HG02571 (cell line): ENCODE results near the gene TAB3.
"Not testable (repeated sequence)": the region's sequence is repeated elsewhere in the genome, so short reads cannot be mapped to it uniquely, and the experiment has no call there.

Source experiments
- ATAC-seq: cut with Tn5 transposase; IDR thresholded peaks from one replicate; pipeline ENCODE4 v1.9.1; 2021; ENCODE audit warnings: mild to moderate bottlenecking, moderate library complexity; ENCODE audit not compliant: unreplicated experiment

Gene TAB3

DNA sequence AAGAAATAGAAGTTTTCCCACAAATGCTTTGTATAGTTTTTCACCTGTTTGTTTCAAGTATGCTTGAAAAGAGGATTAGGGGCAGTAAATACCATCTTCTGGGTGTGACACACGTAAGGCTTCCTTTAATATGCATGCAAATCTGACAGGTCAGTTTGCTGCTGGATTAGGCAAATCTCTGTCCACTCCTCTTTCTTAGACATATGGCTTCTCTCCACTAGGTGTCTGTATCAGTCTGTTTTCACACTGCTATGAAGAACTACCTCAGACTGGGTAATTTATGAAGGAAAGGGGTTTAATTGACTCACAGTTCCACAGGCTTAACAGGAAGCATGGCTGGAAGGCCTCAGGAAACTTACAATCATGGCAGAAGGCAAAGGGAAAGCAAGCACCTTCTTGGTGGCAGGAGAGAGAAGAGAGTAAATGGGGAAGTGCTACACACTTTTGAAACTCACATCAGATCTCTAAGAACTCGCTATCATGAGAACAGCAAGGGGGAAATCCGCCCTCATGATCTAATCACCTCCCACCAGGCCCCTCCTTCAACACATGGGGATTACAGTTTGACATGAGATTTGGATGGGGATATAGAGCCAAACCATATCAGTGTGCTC is 66.9 kb downstream of the TAB3 start:
- peak; percentile 82 for ATAC-seq

- ATAC-seq = no peak
Observed at GRCh38 chrX:30821116-30821515, 67.9 kb downstream of the TAB3 start.

DNA sequence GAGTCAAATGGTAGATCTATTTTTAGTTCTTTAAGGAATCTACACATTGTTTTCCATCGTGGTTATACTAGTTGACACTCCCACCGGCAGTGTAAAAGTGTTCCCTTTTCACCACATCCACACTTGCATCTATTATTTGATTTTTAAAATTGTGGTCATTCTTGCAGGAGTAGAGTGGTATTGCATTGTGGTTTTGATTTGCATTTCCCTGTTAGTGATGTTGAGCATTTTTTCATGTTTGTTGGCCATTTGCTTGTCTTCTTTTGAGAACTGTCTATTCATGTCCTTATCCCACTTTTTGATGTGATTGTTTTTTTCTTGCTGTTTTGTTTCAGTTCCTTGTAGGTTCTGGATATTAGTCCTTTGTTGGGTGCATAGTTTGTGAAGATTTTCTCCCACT is 70.0 kb downstream of the TAB3 start:
- no peak for ATAC-seq

- ATAC-seq = no peak
Observed at GRCh38 chrX:30816079-30816478, 73.0 kb downstream of the TAB3 start.

- no peak for ATAC-seq
Observed at GRCh38 chrX:30814978-30815377, 74.1 kb downstream of the TAB3 start.

- peak; percentile 84 for ATAC-seq
Observed at GRCh38 chrX:30812326-30812725, 76.7 kb downstream of the TAB3 start.

DNA sequence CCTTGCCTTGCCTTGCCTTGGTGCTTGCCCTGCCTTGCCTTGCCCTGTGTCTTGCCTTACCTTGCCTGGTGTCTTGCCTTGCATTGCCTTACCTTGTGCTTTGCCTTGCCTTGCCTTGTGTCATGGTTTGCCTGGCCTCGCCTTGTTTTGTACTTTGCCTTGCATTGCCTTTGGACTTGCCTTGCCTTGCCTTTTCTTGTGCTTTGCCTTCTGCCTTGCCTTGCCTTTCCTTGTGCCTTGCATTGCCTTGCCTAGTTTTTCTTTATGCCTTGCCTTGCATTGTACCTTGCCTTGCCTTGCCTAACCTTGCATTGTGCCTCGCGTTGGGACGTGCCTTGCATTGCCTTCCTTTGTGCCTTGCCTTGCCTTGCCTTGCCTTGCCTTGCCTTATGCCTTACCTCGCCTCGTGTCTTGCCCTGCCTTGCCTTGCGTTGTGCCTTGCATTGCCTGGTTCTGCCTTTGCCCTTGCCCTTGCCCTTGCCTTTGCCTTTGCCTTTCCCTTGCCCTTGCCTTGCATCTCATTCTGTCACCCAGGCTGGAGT is 82.8 kb downstream of the TAB3 start:
- no peak for ATAC-seq

- ATAC-seq = no peak
Observed at GRCh38 chrX:30804462-30804861, 84.6 kb downstream of the TAB3 start.

GRCh38 chrX:30800901-30801300 is 88.2 kb downstream of the TAB3 start:
- ATAC-seq = no peak

- no peak for ATAC-seq
Observed at GRCh38 chrX:30799327-30799726, 89.7 kb downstream of the TAB3 start.

GRCh38 chrX:30798810-30799209 is 90.2 kb downstream of the TAB3 start:
- ATAC-seq = no peak

DNA sequence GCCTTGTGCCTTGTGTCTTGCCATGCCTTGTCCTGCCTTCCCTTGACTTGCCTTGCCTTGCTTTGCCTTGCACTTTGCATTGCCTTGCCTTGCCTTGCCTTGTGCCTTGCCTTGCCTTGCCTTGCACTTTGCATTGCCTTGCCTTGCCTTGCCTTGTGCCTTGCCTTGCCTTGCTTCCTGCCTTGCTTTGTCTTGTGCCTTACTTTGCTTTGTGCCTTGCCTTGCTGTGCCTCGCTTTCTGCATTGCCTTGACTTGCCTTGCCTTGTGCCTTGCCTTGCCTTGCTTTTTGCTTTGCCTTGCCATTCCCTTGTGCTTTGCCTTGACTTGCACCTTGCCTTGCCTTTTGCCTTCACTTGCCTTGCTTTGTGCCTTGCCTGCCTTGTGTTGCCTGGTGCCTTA is 91.8 kb downstream of the TAB3 start:
- ATAC-seq = not testable (repeated sequence)

- ATAC-seq = no peak
Observed at GRCh38 chrX:30795981-30796958, 92.8 kb downstream of the TAB3 start.

DNA sequence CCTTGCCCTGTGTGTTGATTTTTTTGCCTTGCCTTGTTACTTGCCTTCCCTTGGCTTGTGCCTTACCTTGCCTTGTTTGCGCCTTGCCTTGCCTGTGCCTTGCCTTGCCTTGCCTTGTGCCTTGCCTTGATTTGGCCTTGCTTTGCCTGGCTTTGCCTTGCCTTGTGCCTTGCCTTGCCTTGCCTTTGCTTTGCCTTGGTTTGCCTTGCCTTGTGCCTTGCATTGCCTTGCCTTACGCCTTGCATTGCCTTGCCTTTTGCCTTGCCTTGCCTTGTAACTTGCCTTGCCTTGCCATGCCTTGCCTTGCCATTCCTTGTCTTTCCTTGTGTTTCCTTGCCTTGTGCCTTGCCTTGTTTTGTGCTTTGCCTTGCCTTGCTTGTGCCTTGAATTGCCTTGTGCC is 94.6 kb downstream of the TAB3 start:
- ATAC-seq = no peak

GRCh38 chrX:30793767-30794103 is 95.3 kb downstream of the TAB3 start:
- ATAC-seq = no peak

DNA sequence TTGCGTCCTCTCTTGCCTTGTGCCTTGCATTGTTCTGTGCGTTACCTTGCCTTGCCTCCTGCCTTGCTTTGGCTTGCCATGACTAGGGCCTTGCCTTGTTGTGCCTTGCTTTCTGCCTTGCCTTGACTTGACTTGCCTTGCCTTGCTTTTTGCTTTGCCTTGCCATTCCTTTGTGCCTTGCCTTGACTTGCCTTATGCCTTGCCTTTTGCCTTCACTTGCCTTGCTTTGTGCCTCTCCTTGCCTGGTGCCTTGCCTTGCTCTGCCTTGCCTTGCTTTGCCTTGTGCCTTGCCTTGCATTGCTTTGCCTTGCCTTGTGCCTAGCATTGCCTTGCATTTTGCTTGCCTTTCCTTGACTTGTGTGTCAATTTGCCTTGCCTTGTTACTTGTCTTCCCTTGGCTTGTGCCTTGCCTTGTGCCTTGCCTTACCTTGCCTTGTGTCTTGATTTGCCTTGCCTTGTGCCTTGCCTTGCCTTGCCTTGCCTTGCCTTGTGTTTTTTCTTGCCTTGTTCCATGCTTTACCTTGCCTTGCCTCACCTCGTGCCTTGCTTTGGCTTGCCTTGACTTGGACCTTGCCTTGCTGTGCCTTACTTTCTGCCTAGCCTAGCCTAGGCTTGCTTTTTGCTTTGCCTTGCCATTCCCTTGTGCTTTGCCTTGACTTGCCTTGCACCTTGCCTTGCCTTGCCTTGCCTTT is 95.8 kb downstream of the TAB3 start:
- no peak for ATAC-seq

- no peak for ATAC-seq
Observed at GRCh38 chrX:30791296-30792278, 97.5 kb downstream of the TAB3 start.

GRCh38 chrX:30787012-30787411 is 102.0 kb downstream of the TAB3 start:
- ATAC-seq = no peak

DNA sequence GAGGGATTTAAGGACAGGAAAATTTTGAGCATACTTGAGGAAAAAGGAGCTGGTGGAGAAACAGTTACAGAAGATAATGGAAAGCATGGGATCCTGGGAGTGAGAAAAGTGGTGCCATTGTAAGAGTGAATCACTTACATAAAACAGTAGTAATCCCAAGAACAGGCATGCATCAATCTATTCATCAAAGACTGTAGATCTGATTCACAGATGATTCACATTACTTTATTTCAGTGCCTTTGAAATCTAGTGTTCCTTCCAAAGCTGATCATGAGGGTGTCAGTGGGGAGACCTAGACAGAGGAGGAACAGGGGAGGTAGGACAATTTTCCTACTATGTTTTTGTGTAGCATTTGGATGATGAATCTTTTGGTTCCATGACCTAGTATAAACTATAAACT is 102.7 kb downstream of the TAB3 start:
- ATAC-seq = no peak

GRCh38 chrX:30781711-30782444 is 107.2 kb downstream of the TAB3 start:
- no peak for ATAC-seq
